Lower leg skin (tissue), 3 donors: ENCODE results near the gene TPPP.
"Not testable (repeated sequence)": the region's sequence is repeated elsewhere in the genome, so short reads cannot be mapped to it uniquely, and the experiment has no call there.

Experiments used
- CTCF ChIP-seq, 3 donors: fragments of 450-650 bp; IDR thresholded peaks; one replicate each; pipeline ENCODE4 v1.5.1; 2016; ENCODE audit warnings: antibody characterized with exemption in 3 of 3, mild to moderate bottlenecking in 3 of 3, moderate library complexity in 2 of 3
- POLR2A ChIP-seq, 2 donors: fragments of 450-650 bp; IDR thresholded peaks; one replicate each; pipeline ENCODE4 v1.6.1; 2016 to 2017; ENCODE audit warnings: antibody characterized with exemption in 2 of 2, mild to moderate bottlenecking in 1 of 2, moderate library complexity in 1 of 2

- TF ChIP-seq POLR2A, CTCF (IDR thresholded peaks at IDR 0.05): not testable (repeated sequence)
Measured at GRCh38 chr5:678521-678920, 14.6 kb downstream of the TPPP start.
